Measurements from ENCODE around the gene NAA11. TPM values are rescaled to one million over a fixed set of nuclear protein-coding genes. Genes with fewer than 3 reads are reported as not detected.
"Not testable (repeated sequence)": the region's sequence is repeated elsewhere in the genome, so short reads cannot be mapped to it uniquely, and the experiment has no call there.

Gene NAA11
- total RNA-seq, 2 donors from 2014 or later, result not detected

- Mint-ChIP-seq H3K27ac (no peak overlapping the region), H3K4me3 (no peak overlapping the region), H3K27me3 (no peaks in the 10 kb centered on the region), H3K9me3 (no peaks in the 10 kb centered on the region), H3K4me1 (ENCODE audit: low read depth in 2 of 2) (no peaks in the 10 kb centered on the region), H3K36me3 (no peaks in the 10 kb centered on the region)
- DNase-seq (ENCODE audit: low spot score) (no peak), ATAC-seq (peak in 1 of 2 donors; percentile 36)
Measured at GRCh38 chr4:79296768-79297428, 29.0 kb downstream of the NAA11 start.

GRCh38 chr4:79295086-79295485 is 30.8 kb downstream of the NAA11 start:
- Mint-ChIP-seq H3K36me3 (no peaks in the 10 kb centered on the region), H3K27me3 (no peaks in the 10 kb centered on the region), H3K4me3 (no peak overlapping the region), H3K9me3 (no peaks in the 10 kb centered on the region), H3K4me1 (ENCODE audit: low read depth in 2 of 2) (no peaks in the 10 kb centered on the region), H3K27ac (no peak overlapping the region)
- ATAC-seq (no peak), DNase-seq (ENCODE audit: low spot score) (no peak)

GRCh38 chr4:79294064-79294463 is 31.8 kb downstream of the NAA11 start:
- no peak for ATAC-seq
- H3K27ac Mint-ChIP-seq, result no peak overlapping the region

GRCh38 chr4:79292008-79292407 is 33.9 kb downstream of the NAA11 start:
- Mint-ChIP-seq H3K4me1 (ENCODE audit: low read depth in 2 of 2) (no peaks in the 10 kb centered on the region), H3K27me3 (no peaks in the 10 kb centered on the region), H3K9me3 (no peaks in the 10 kb centered on the region), H3K4me3 (no peak overlapping the region), H3K36me3 (no peaks in the 10 kb centered on the region), H3K27ac (no peak overlapping the region)
- ATAC-seq (no peak), DNase-seq (ENCODE audit: low spot score) (no peak)

More at GRCh38 chr4:79294064-79294463, 31.8 kb downstream of the NAA11 start:
- Mint-ChIP-seq H3K4me1 (ENCODE audit: low read depth in 2 of 2) (no peaks in the 10 kb centered on the region), H3K27me3 (no peaks in the 10 kb centered on the region), H3K4me3 (no peak overlapping the region), H3K9me3 (no peaks in the 10 kb centered on the region), H3K36me3 (no peaks in the 10 kb centered on the region)
- DNase-seq (ENCODE audit: low spot score), result no peak

- no peaks in the 10 kb centered on the region for H3K27me3 Mint-ChIP-seq
- ATAC-seq (no peak), DNase-seq (ENCODE audit: low spot score) (no peak)
- no peak overlapping the region for H3K27ac Mint-ChIP-seq
- H3K4me3 Mint-ChIP-seq, result no peak overlapping the region
- no peaks in the 10 kb centered on the region for H3K9me3 Mint-ChIP-seq
- no peaks in the 10 kb centered on the region for H3K4me1 Mint-ChIP-seq (ENCODE audit: low read depth in 2 of 2)
- H3K36me3 Mint-ChIP-seq, result no peaks in the 10 kb centered on the region
Measured at GRCh38 chr4:79290376-79290775, 35.5 kb downstream of the NAA11 start.

GRCh38 chr4:79288185-79288584 is 37.7 kb downstream of the NAA11 start:
- Mint-ChIP-seq H3K27ac (no peak overlapping the region), H3K27me3 (no peaks in the 10 kb centered on the region), H3K36me3 (no peaks in the 10 kb centered on the region), H3K9me3 (no peaks in the 10 kb centered on the region), H3K4me1 (ENCODE audit: low read depth in 2 of 2) (no peaks in the 10 kb centered on the region), H3K4me3 (no peak overlapping the region)
- ATAC-seq (no peak), DNase-seq (ENCODE audit: low spot score) (no peak)

GRCh38 chr4:79287718-79288117 is 38.1 kb downstream of the NAA11 start:
- no peak for ATAC-seq
- Mint-ChIP-seq H3K4me3 (no peak overlapping the region), H3K27me3 (no peaks in the 10 kb centered on the region), H3K4me1 (ENCODE audit: low read depth in 2 of 2) (no peaks in the 10 kb centered on the region), H3K27ac (no peak overlapping the region), H3K36me3 (no peaks in the 10 kb centered on the region), H3K9me3 (no peaks in the 10 kb centered on the region)
- no peak for DNase-seq (ENCODE audit: low spot score)

GRCh38 chr4:79287076-79287475 is 38.8 kb downstream of the NAA11 start:
- Mint-ChIP-seq H3K27ac (no peak overlapping the region), H3K4me3 (no peak overlapping the region)
- no peak for ATAC-seq

GRCh38 chr4:79281566-79282359 is 44.1 kb downstream of the NAA11 start:
- DNase-seq (ENCODE audit: low spot score), result no peak
- peaks cover 5% of the 10 kb centered on the region for H3K9me3 Mint-ChIP-seq
- ATAC-seq, result no peak
- no peaks in the 10 kb centered on the region for H3K27me3 Mint-ChIP-seq
- no peak overlapping the region for H3K4me3 Mint-ChIP-seq
- no peaks in the 10 kb centered on the region for H3K4me1 Mint-ChIP-seq (ENCODE audit: low read depth in 2 of 2)
- H3K27ac Mint-ChIP-seq, result no peak overlapping the region
- H3K36me3 Mint-ChIP-seq, result no peaks in the 10 kb centered on the region

More at GRCh38 chr4:79287076-79287475, 38.8 kb downstream of the NAA11 start:
- H3K9me3 Mint-ChIP-seq, result no peaks in the 10 kb centered on the region
- no peaks in the 10 kb centered on the region for H3K4me1 Mint-ChIP-seq (ENCODE audit: low read depth in 2 of 2)
- no peaks in the 10 kb centered on the region for H3K27me3 Mint-ChIP-seq
- H3K36me3 Mint-ChIP-seq, result no peaks in the 10 kb centered on the region
- DNase-seq (ENCODE audit: low spot score), result no peak

GRCh38 chr4:79277467-79277866 is 48.4 kb downstream of the NAA11 start:
- not testable (repeated sequence) for H3K27ac Mint-ChIP-seq; H3K4me1 Mint-ChIP-seq (ENCODE audit: low read depth in 2 of 2); ATAC-seq

GRCh38 chr4:79273915-79274314 is 51.9 kb downstream of the NAA11 start:
- H3K27me3 Mint-ChIP-seq, result no peaks in the 10 kb centered on the region
- no peaks in the 10 kb centered on the region for H3K4me1 Mint-ChIP-seq (ENCODE audit: low read depth in 2 of 2)
- H3K4me3 Mint-ChIP-seq, result no peak overlapping the region
- no peaks in the 10 kb centered on the region for H3K36me3 Mint-ChIP-seq
- no peak overlapping the region for H3K27ac Mint-ChIP-seq
- ATAC-seq (no peak), DNase-seq (ENCODE audit: low spot score) (no peak)
- peaks cover 5% of the 10 kb centered on the region for H3K9me3 Mint-ChIP-seq

More at GRCh38 chr4:79277467-79277866, 48.4 kb downstream of the NAA11 start:
- H3K4me3 Mint-ChIP-seq; H3K9me3 Mint-ChIP-seq; H3K27me3 Mint-ChIP-seq; H3K36me3 Mint-ChIP-seq; DNase-seq (ENCODE audit: low spot score): not testable (repeated sequence)

GRCh38 chr4:79272761-79273160 is 53.1 kb downstream of the NAA11 start:
- no peak overlapping the region for H3K4me3 Mint-ChIP-seq
- H3K36me3 Mint-ChIP-seq, result no peaks in the 10 kb centered on the region
- no peaks in the 10 kb centered on the region for H3K27me3 Mint-ChIP-seq
- DNase-seq (ENCODE audit: low spot score) (no peak), ATAC-seq (no peak)
- H3K9me3 Mint-ChIP-seq, result no peaks in the 10 kb centered on the region
- no peaks in the 10 kb centered on the region for H3K4me1 Mint-ChIP-seq (ENCODE audit: low read depth in 2 of 2)
- H3K27ac Mint-ChIP-seq, result no peak overlapping the region

- DNase-seq (ENCODE audit: low spot score) (no peak), ATAC-seq (no peak)
- Mint-ChIP-seq H3K27me3 (no peaks in the 10 kb centered on the region), H3K4me1 (ENCODE audit: low read depth in 2 of 2) (no peaks in the 10 kb centered on the region), H3K4me3 (no peak overlapping the region), H3K36me3 (no peaks in the 10 kb centered on the region), H3K9me3 (no peaks in the 10 kb centered on the region), H3K27ac (no peak overlapping the region)
Measured at GRCh38 chr4:79272126-79272525, 53.7 kb downstream of the NAA11 start.

- H3K27me3 Mint-ChIP-seq, result no peaks in the 10 kb centered on the region
- ATAC-seq (no peak), DNase-seq (ENCODE audit: low spot score) (no peak)
- H3K9me3 Mint-ChIP-seq, result no peaks in the 10 kb centered on the region
- H3K27ac Mint-ChIP-seq, result no peak overlapping the region
- no peaks in the 10 kb centered on the region for H3K4me1 Mint-ChIP-seq (ENCODE audit: low read depth in 2 of 2)
- H3K4me3 Mint-ChIP-seq, result no peak overlapping the region
- H3K36me3 Mint-ChIP-seq, result no peaks in the 10 kb centered on the region
Measured at GRCh38 chr4:79267671-79268070, 58.2 kb downstream of the NAA11 start.

Data from natural killer cell treated with Interleukin-12 subunit alpha and Interleukin-12 subunit beta and Interleukin-15 and Interleukin-18, amount 100 ng/mL, for 72 hours (primary cell).